Left colon (tissue), 2 donors: ENCODE measurements around the gene SMARCA4. TPM values are rescaled to one million over a fixed set of nuclear protein-coding genes. Genes with fewer than 3 reads are reported as not detected.
"Not testable (repeated sequence)": the region's sequence is repeated elsewhere in the genome, so short reads cannot be mapped to it uniquely, and the experiment has no call there.

Experiments used
- ATAC-seq: fragments of 200-7000 bp; cut with Tn5 transposase; one replicate; pipeline ENCODE4 v1.9.1; 2020; ENCODE audit warnings: mild to moderate bottlenecking, moderate library complexity
- DNase-seq, 2 donors: peaks; one replicate each; pipeline ENCODE4 v3.0.0-alpha.2; 2020
- intact Hi-C, 2 donors: fragments of 100-400 bp; cut with DNase I in 1 of 2; cut with micrococcal nuclease in 1 of 2; formaldehyde crosslinking; loops; one replicate each; pipeline versions ENCODE4 v1.11.2 to v1.14.0; 2022; cut with DNase I, micrococcal nuclease
- total RNA-seq, 2 donors: library from RNA; stranded (reverse); fragmentation: NEBNext Ultra II Directional; extraction: Animal tissue kit (Norgen Biotek cat#: 25700); gene quantifications; one replicate each; pipeline ENCODE4 v1.2.1, GENCODE V29; 2021
- donor health status: DM: no; HTN: no; CAD: no.
- donor health status: DM: yes; HTN: yes; CAD: no.

Gene SMARCA4
- total RNA-seq, 2 donors from 2014 or later = 68.7 to 98.6 TPM

DNA sequence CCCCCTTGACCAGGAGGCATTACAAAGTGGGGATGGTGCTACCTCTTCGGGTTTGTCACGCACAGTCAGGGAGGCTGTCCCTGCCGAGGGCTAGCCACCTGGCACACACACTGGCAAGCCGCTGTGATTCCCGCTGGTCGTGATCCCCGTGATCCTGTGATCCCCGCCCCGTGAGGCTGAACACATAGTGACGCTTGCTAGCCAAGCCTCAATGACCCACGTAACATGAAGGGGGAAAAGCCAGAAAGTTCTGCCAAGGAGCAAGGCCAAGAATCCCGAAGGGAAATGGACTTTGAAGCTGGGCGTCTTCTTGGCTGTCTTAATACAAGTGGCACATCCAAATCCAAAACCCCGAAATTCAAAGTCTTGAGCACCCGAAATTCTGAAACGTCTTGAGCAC lies 142.1 kb downstream of the SMARCA4 start:
- DNase-seq (no peak), ATAC-seq (peak; percentile 15)
- intact Hi-C loops = loop anchor here in 1 of 2 donors (10.0 kb wide), 1 partner anchor 68 kb away; no protein-coding TSS in a partner anchor

DNA sequence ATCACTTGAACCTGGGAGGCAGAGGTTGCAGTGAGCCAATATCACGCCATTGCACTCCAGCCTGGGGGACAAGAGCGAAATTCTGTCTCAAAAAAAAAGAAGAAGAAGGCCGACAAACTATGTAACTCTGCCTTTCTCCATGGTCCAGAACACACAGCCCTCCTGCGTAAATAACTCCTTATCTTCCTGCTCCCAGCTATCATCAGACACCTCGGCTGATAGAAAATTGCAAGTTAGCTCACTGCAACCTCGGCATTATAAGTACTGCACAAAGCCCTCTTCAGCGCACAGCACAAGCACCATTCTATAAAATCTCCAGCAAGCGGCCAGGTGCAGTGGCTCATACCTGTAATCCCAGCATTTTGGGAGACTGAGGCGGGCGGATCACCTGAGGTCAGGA lies 142.8 kb downstream of the SMARCA4 start:
- ATAC-seq, DNase-seq: not testable (repeated sequence)
- intact Hi-C loops = loop anchor here in 1 of 2 donors (10.0 kb wide), 1 partner anchor 69 kb away; no protein-coding TSS in a partner anchor

DNA sequence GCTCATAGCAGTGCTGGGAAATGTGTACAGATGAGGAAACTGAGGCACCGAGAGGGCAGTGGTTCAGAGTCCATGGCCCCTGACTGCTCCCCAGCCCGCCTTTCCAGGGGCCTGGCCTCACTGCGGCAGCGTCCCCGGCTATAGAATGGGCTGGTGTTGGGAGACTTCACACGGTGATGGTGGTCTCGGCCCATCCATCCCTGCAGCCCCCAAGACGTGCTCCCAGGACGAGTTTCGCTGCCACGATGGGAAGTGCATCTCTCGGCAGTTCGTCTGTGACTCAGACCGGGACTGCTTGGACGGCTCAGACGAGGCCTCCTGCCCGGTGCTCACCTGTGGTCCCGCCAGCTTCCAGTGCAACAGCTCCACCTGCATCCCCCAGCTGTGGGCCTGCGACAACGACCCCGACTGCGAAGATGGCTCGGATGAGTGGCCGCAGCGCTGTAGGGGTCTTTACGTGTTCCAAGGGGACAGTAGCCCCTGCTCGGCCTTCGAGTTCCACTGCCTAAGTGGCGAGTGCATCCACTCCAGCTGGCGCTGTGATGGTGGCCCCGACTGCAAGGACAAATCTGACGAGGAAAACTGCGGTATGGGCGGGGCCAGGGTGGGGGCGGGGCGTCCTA lies 144.3 kb downstream of the SMARCA4 start:
- peak; percentile 37 for ATAC-seq
- no peak for DNase-seq
- intact Hi-C loops = loop anchor here in 1 of 2 donors (10.0 kb wide), 1 partner anchor 70 kb away; no protein-coding TSS in a partner anchor

DNA sequence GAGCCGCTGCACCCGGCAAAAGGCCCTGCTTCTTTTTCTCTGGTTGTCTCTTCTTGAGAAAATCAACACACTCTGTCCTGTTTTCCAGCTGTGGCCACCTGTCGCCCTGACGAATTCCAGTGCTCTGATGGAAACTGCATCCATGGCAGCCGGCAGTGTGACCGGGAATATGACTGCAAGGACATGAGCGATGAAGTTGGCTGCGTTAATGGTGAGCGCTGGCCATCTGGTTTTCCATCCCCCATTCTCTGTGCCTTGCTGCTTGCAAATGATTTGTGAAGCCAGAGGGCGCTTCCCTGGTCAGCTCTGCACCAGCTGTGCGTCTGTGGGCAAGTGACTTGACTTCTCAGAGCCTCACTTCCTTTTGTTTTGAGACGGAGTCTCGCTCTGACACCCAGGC lies 145.6 kb downstream of the SMARCA4 start:
- DNase-seq (peak in 1 of 2 donors; percentile 32), ATAC-seq (no peak)
- intact Hi-C loops = loop anchor here in 1 of 2 donors (10.0 kb wide), 1 partner anchor 72 kb away; no protein-coding TSS in a partner anchor

DNA sequence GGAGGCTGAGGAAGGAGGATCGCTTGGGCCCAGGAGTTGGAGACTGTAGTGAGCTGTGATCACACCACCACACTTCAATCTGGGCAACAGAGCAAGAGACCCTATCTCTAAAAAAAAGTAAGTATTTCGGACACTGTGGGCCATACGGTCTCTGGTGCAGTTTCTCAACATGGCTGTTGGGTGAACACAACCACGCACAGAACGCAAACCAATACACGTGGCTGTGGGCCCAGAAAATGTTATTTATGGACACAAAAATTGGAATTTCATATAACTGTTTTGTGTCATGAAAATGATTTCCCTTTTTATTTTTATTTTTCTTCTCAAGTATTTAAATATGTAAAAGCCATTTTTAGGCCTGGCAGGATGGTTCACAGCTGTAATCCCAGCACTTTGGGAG lies 147.9 kb downstream of the SMARCA4 start:
- ATAC-seq (no peak), DNase-seq (no peak)
- intact Hi-C loops = loop anchor here in 1 of 2 donors (10.0 kb wide), 1 partner anchor 74 kb away; no protein-coding TSS in a partner anchor

DNA sequence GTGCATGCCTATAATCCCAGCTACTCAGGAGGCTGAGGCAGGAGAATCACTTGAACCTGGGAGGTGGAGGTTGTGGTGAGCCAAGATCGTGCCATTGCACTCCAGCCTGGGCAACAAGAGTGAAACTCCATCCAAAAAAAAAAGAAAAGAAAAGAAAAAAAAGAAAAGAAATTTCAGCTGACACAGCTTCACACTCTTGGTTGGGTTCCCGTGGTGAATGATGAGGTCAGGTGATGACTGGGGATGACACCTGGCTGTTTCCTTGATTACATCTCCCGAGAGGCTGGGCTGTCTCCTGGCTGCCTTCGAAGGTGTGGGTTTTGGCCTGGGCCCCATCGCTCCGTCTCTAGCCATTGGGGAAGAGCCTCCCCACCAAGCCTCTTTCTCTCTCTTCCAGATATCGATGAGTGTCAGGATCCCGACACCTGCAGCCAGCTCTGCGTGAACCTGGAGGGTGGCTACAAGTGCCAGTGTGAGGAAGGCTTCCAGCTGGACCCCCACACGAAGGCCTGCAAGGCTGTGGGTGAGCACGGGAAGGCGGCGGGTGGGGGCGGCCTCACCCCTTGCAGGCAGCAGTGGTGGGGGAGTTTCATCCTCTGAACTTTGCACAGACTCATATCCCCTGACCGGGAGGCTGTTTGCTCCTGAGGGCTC lies 150.4 kb downstream of the SMARCA4 start:
- ATAC-seq (no peak), DNase-seq (no peak)
- intact Hi-C loops = no loop called here

DNA sequence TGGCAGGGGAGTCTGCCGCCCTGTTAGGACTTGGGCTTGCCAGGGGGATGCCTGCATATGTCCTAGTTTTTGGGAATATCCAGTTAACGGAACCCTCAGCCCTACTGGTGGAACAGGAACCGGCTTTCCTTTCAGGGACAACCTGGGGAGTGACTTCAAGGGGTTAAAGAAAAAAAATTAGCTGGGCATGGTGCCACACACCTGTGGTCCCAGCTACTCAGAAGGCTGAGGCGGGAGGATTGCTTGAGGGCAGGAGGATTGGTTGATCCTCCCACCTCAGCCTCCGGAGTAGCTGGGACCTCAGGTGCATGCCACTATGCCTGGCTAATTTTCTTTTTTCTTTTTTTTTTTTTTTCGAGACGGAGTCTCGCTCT lies 150.9 kb downstream of the SMARCA4 start:
- DNase-seq = no peak
- no peak for ATAC-seq
- intact Hi-C loops = no loop called here

Other genes with a start within 250 kb of the SMARCA4 start
- 100 to 1,000 TPM; 446 to 618 TPM for gene DNM2, start 243.0 kb upstream of the SMARCA4 start, total RNA-seq
- gene TMED1, start 124.8 kb upstream of the SMARCA4 start, total RNA-seq = 10 to 100 TPM; 16.9 to 19.5 TPM
- gene C19orf38, start 112.6 kb upstream of the SMARCA4 start, total RNA-seq = under 1 TPM; 0.49 to 0.98 TPM
- gene CARM1, start 89.5 kb upstream of the SMARCA4 start, total RNA-seq = 10 to 100 TPM; 48.3 to 58.3 TPM
- 10 to 100 TPM; 57.8 to 64.8 TPM for gene YIPF2, start 32.4 kb upstream of the SMARCA4 start, total RNA-seq
- 10 to 100 TPM; 23.0 to 24.6 TPM for gene TIMM29, start 32.2 kb upstream of the SMARCA4 start, total RNA-seq
- gene LDLR, start 128.4 kb downstream of the SMARCA4 start, total RNA-seq = 100 to 1,000 TPM; 122 to 224 TPM
- 10 to 100 TPM in 1 of 2 donors, 1 to 10 TPM in 1; 2.6 to 11.6 TPM for gene SPC24, start 194.8 kb downstream of the SMARCA4 start, total RNA-seq
- 10 to 100 TPM; 28.5 to 85.3 TPM for gene KANK2, start 236.5 kb downstream of the SMARCA4 start, total RNA-seq